ENCODE results near the gene TEX52.
"Not testable (repeated sequence)": the region's sequence is repeated elsewhere in the genome, so short reads cannot be mapped to it uniquely, and the experiment has no call there.

The TEX52 gene

GRCh38 chr12:2868986-2869632 lies 12.3 kb upstream of the TEX52 start:
- not testable (repeated sequence) for H3K4ac ChIP-seq (ENCODE audit: low read depth in 1 of 2, low read length in 2 of 2); H2AK5ac ChIP-seq (ENCODE audit: low read length, severe bottlenecking); H3K18ac ChIP-seq (ENCODE audit: low read depth in 1 of 2, low read length in 2 of 2); H3K4me1 ChIP-seq (ENCODE audit: control insufficient read depth, insufficient read depth, low read depth, low read length); H3K9me3 ChIP-seq (ENCODE audit: control insufficient read depth, low read length); H2BK120ac ChIP-seq (ENCODE audit: low read depth, low read length); H2BK5ac ChIP-seq (ENCODE audit: low read depth, low read length, poor library complexity, severe bottlenecking); H3K4me3 ChIP-seq (ENCODE audit: insufficient read depth in 1 of 2, low read depth in 1 of 2, low read length in 2 of 2); H3K27ac ChIP-seq (ENCODE audit: low read length, poor library complexity, severe bottlenecking); H2AFZ ChIP-seq (ENCODE audit: low read depth, low read length); H3K9ac ChIP-seq (ENCODE audit: low read length); H3K4me2 ChIP-seq (ENCODE audit: low read length, poor library complexity, severe bottlenecking); H3K27me3 ChIP-seq (ENCODE audit: control insufficient read depth in 1 of 2, insufficient read depth in 1 of 2, low read length in 2 of 2); H4K8ac ChIP-seq (ENCODE audit: low read length); H2BK12ac ChIP-seq (ENCODE audit: low read length in 2 of 2); H3K14ac ChIP-seq (ENCODE audit: low read length in 2 of 2); H4K91ac ChIP-seq (ENCODE audit: low read length); H3K23ac ChIP-seq (ENCODE audit: low read length in 2 of 2); H2BK15ac ChIP-seq (ENCODE audit: low read depth, poor library complexity, severe bottlenecking)
- Histone ChIP-seq H3K36me3 (ENCODE audit: control insufficient read depth in 1 of 2, insufficient read depth in 2 of 2, low read depth in 1 of 2, low read length in 2 of 2) (peaks cover 16 to 29% of the 10 kb centered on the region in 2 experiments), H3K79me1 (replicated peaks; ENCODE audit: low read length, poor library complexity, severe bottlenecking) (peaks cover 21% of the 10 kb centered on the region)
- WGBS = 85% methylated on average over 9 of the region's 9 CpGs
- DNase-seq = peak; percentile 56

DNA sequence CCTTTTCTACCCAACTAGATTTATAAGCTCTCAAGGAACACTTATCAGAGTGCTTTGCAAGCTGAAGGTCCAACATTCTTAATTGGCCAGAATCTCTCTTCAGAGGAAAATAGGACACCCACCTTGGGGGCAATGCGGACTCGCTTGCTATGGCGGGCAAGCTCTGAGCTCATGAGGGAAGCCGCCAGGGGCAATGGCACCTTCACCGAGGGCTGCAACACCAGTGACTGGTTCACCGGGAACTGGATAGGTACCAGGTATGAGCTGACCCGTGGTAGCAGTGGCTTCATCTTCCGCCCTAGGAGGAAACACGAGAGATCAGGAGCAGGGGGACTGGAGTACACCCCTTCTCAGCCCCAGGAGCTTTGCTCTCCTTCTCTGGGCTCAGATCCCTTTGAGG lies 7.4 kb upstream of the TEX52 start:
- no peak overlapping the region for H2AK5ac ChIP-seq (ENCODE audit: low read length, severe bottlenecking)
- H2AFZ ChIP-seq (ENCODE audit: low read depth, low read length) = no peak overlapping the region
- H3K4me3 ChIP-seq (ENCODE audit: insufficient read depth in 1 of 2, low read depth in 1 of 2, low read length in 2 of 2) = no peak overlapping the region
- H3K23ac ChIP-seq (ENCODE audit: low read length in 2 of 2) = no peak overlapping the region
- no peak overlapping the region for H2BK12ac ChIP-seq (ENCODE audit: low read length in 2 of 2)
- H3K27ac ChIP-seq (ENCODE audit: low read length, poor library complexity, severe bottlenecking) = no peak overlapping the region
- no peak overlapping the region for H3K18ac ChIP-seq (ENCODE audit: low read depth in 1 of 2, low read length in 2 of 2)
- WGBS = 97% methylated on average over 9 of the region's 9 CpGs
- H2BK15ac ChIP-seq (ENCODE audit: low read depth, poor library complexity, severe bottlenecking) = no peak overlapping the region
- no peaks in the 10 kb centered on the region for H3K9me3 ChIP-seq (ENCODE audit: control insufficient read depth, low read length)
- no peaks in the 10 kb centered on the region for H3K27me3 ChIP-seq (ENCODE audit: control insufficient read depth in 1 of 2, insufficient read depth in 1 of 2, low read length in 2 of 2)
- H2BK120ac ChIP-seq (ENCODE audit: low read depth, low read length) = no peak overlapping the region
- H3K4ac ChIP-seq (ENCODE audit: low read depth in 1 of 2, low read length in 2 of 2) = no peak overlapping the region
- DNase-seq = no peak
- no peak overlapping the region for H3K4me2 ChIP-seq (ENCODE audit: low read length, poor library complexity, severe bottlenecking)
- H4K8ac ChIP-seq (ENCODE audit: low read length) = no peak overlapping the region
- H3K4me1 ChIP-seq (ENCODE audit: control insufficient read depth, insufficient read depth, low read depth, low read length) = peaks cover 1% of the 10 kb centered on the region
- H3K36me3 ChIP-seq (ENCODE audit: control insufficient read depth in 1 of 2, insufficient read depth in 2 of 2, low read depth in 1 of 2, low read length in 2 of 2) = peaks cover 17 to 37% of the 10 kb centered on the region in 2 experiments
- peaks cover 3% of the 10 kb centered on the region for H3K79me1 ChIP-seq (replicated peaks; ENCODE audit: low read length, poor library complexity, severe bottlenecking)
- H3K14ac ChIP-seq (ENCODE audit: low read length in 2 of 2) = no peak overlapping the region
- no peak overlapping the region for H4K91ac ChIP-seq (ENCODE audit: low read length)
- H3K9ac ChIP-seq (ENCODE audit: low read length) = no peak overlapping the region
- H2BK5ac ChIP-seq (ENCODE audit: low read depth, low read length, poor library complexity, severe bottlenecking) = no peak overlapping the region

DNA sequence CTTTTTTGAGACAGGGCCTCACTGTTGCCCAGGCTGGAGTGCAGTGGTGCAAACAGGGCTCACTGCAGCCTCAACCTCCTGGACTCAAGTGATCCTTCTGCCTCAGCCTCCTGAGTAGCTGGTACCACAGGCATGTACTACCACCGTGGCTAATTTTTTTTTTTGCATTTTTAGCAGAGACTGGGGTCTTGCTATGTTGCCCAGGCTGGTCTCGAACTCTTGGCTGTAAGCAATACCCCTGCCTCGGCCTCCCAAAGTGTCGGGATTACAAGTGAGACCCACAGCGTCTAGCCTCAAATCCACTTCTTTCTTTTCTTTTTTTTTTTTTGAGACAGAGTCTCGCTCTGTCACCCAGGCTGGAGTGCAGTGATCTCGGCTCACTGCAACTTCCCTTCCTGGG lies 6.6 kb upstream of the TEX52 start:
- H2AFZ ChIP-seq (ENCODE audit: low read depth, low read length); H3K18ac ChIP-seq (ENCODE audit: low read depth in 1 of 2, low read length in 2 of 2); H3K9me3 ChIP-seq (ENCODE audit: control insufficient read depth, low read length); H2AK5ac ChIP-seq (ENCODE audit: low read length, severe bottlenecking); H2BK15ac ChIP-seq (ENCODE audit: low read depth, poor library complexity, severe bottlenecking); H3K4me3 ChIP-seq (ENCODE audit: insufficient read depth in 1 of 2, low read depth in 1 of 2, low read length in 2 of 2); H4K91ac ChIP-seq (ENCODE audit: low read length); DNase-seq; H2BK5ac ChIP-seq (ENCODE audit: low read depth, low read length, poor library complexity, severe bottlenecking); H2BK12ac ChIP-seq (ENCODE audit: low read length in 2 of 2); H3K79me1 ChIP-seq (replicated peaks; ENCODE audit: low read length, poor library complexity, severe bottlenecking); H2BK120ac ChIP-seq (ENCODE audit: low read depth, low read length); H3K4me1 ChIP-seq (ENCODE audit: control insufficient read depth, insufficient read depth, low read depth, low read length); H4K8ac ChIP-seq (ENCODE audit: low read length); H3K4me2 ChIP-seq (ENCODE audit: low read length, poor library complexity, severe bottlenecking); H3K14ac ChIP-seq (ENCODE audit: low read length in 2 of 2); H3K9ac ChIP-seq (ENCODE audit: low read length); H3K4ac ChIP-seq (ENCODE audit: low read depth in 1 of 2, low read length in 2 of 2); H3K27ac ChIP-seq (ENCODE audit: low read length, poor library complexity, severe bottlenecking); H3K27me3 ChIP-seq (ENCODE audit: control insufficient read depth in 1 of 2, insufficient read depth in 1 of 2, low read length in 2 of 2); H3K23ac ChIP-seq (ENCODE audit: low read length in 2 of 2): not testable (repeated sequence)
- H3K36me3 ChIP-seq (ENCODE audit: control insufficient read depth in 1 of 2, insufficient read depth in 2 of 2, low read depth in 1 of 2, low read length in 2 of 2) = peaks cover 25 to 40% of the 10 kb centered on the region in 2 experiments
- WGBS = 96% methylated on average over 7 of the region's 7 CpGs

DNA sequence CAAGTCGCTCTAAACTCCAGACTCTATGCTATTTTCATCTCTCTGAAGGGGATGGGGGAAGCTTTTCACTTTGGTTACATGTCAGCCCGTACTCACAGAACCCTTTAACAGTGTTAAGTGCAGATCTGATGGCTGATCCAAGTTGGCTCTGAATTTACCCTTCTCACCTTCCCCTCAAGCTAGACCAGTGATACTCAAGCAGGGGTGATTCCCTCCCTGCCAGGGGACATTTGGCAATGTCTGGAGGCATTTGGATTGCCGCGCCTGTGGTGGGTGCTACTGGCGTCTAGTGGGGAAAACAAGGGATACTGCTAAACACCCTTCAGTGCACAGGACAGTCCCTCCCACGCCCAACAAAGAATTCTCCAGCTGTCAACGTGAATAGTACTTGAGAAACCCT lies 6.0 kb upstream of the TEX52 start:
- H3K9ac ChIP-seq (ENCODE audit: low read length) = no peak overlapping the region
- no peak overlapping the region for H3K14ac ChIP-seq (ENCODE audit: low read length in 2 of 2)
- no peak overlapping the region for H4K91ac ChIP-seq (ENCODE audit: low read length)
- no peaks in the 10 kb centered on the region for H3K4me1 ChIP-seq (ENCODE audit: control insufficient read depth, insufficient read depth, low read depth, low read length)
- H3K4me3 ChIP-seq (ENCODE audit: insufficient read depth in 1 of 2, low read depth in 1 of 2, low read length in 2 of 2) = no peak overlapping the region
- WGBS = 94% methylated on average over 7 of the region's 7 CpGs
- no peak overlapping the region for H3K18ac ChIP-seq (ENCODE audit: low read depth in 1 of 2, low read length in 2 of 2)
- H3K27me3 ChIP-seq (ENCODE audit: control insufficient read depth in 1 of 2, insufficient read depth in 1 of 2, low read length in 2 of 2) = no peaks in the 10 kb centered on the region
- H4K8ac ChIP-seq (ENCODE audit: low read length) = no peak overlapping the region
- DNase-seq = no peak
- no peak overlapping the region for H3K4me2 ChIP-seq (ENCODE audit: low read length, poor library complexity, severe bottlenecking)
- H3K79me1 ChIP-seq (replicated peaks; ENCODE audit: low read length, poor library complexity, severe bottlenecking) = peaks cover 2% of the 10 kb centered on the region
- H2BK5ac ChIP-seq (ENCODE audit: low read depth, low read length, poor library complexity, severe bottlenecking) = no peak overlapping the region
- no peak overlapping the region for H3K27ac ChIP-seq (ENCODE audit: low read length, poor library complexity, severe bottlenecking)
- H2BK15ac ChIP-seq (ENCODE audit: low read depth, poor library complexity, severe bottlenecking) = no peak overlapping the region
- H2BK12ac ChIP-seq (ENCODE audit: low read length in 2 of 2) = no peak overlapping the region
- no peak overlapping the region for H3K4ac ChIP-seq (ENCODE audit: low read depth in 1 of 2, low read length in 2 of 2)
- H3K23ac ChIP-seq (ENCODE audit: low read length in 2 of 2) = no peak overlapping the region
- H2AK5ac ChIP-seq (ENCODE audit: low read length, severe bottlenecking) = no peak overlapping the region
- H2AFZ ChIP-seq (ENCODE audit: low read depth, low read length) = no peak overlapping the region
- H2BK120ac ChIP-seq (ENCODE audit: low read depth, low read length) = no peak overlapping the region
- H3K9me3 ChIP-seq (ENCODE audit: control insufficient read depth, low read length) = no peaks in the 10 kb centered on the region
- peaks cover 27 to 39% of the 10 kb centered on the region in 2 experiments for H3K36me3 ChIP-seq (ENCODE audit: control insufficient read depth in 1 of 2, insufficient read depth in 2 of 2, low read depth in 1 of 2, low read length in 2 of 2)

Data from mesenchymal stem cell (in vitro differentiated cells and primary cell).